OCI-LY1 (cell line): Measurements from ENCODE around the gene CFAP20DC.

Experiments
- EZH2 ChIP-seq: fragments of 200-600 bp; sonication (generic), shearing (Covaris generic); IDR thresholded peaks from 2 replicates; pipeline ENCODE4 v1.8.0; 2017; ENCODE audit warnings: borderline replicate concordance, mixed run types, mild to moderate bottlenecking, antibody characterized with exemption, low read length, moderate library complexity, mixed read lengths
- TF ChIP-seq, protein P1 (sequence below): fragments of 200-600 bp; sonication (generic), shearing (Covaris generic); IDR thresholded peaks from 2 replicates; pipeline ENCODE4 v1.5.1; 2017; ENCODE audit warnings: mild to moderate bottlenecking, antibody characterized with exemption, low read length, moderate library complexity, mixed read lengths

- TF ChIP-seq, protein P1, sequence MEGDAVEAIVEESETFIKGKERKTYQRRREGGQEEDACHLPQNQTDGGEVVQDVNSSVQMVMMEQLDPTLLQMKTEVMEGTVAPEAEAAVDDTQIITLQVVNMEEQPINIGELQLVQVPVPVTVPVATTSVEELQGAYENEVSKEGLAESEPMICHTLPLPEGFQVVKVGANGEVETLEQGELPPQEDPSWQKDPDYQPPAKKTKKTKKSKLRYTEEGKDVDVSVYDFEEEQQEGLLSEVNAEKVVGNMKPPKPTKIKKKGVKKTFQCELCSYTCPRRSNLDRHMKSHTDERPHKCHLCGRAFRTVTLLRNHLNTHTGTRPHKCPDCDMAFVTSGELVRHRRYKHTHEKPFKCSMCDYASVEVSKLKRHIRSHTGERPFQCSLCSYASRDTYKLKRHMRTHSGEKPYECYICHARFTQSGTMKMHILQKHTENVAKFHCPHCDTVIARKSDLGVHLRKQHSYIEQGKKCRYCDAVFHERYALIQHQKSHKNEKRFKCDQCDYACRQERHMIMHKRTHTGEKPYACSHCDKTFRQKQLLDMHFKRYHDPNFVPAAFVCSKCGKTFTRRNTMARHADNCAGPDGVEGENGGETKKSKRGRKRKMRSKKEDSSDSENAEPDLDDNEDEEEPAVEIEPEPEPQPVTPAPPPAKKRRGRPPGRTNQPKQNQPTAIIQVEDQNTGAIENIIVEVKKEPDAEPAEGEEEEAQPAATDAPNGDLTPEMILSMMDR: no peak
- no peak for TF ChIP-seq EZH2
Observed at GRCh38 chr3:58837856-58838255, 212.0 kb downstream of the CFAP20DC start.
